HEK293 (cell line): Measurements from ENCODE around the gene PPCDC.

ENCODE experiments used
- GFI1B ChIP-seq: fragments of 450-650 bp; formaldehyde crosslinking; IDR thresholded peaks from 2 replicates; pipeline ENCODE4 v1.5.1; 2016; ENCODE audit warnings: missing biosample characterization, missing genetic modification characterization
- HOXD13 ChIP-seq: sonication (generic); formaldehyde crosslinking; IDR thresholded peaks from 2 replicates; pipeline ENCODE4 v1.8.0; 2022; ENCODE audit warnings: missing genetic modification reagents, borderline replicate concordance
- KLF7 ChIP-seq: fragments of 450-650 bp; formaldehyde crosslinking; IDR thresholded peaks from 2 replicates; pipeline ENCODE4 v1.5.1; 2016; ENCODE audit warnings: missing biosample characterization, missing genetic modification characterization, borderline replicate concordance
- SCRT1 ChIP-seq: fragments of 450-650 bp; formaldehyde crosslinking; IDR thresholded peaks from 2 replicates; pipeline ENCODE4 v1.5.1; 2016; ENCODE audit warnings: missing biosample characterization, missing genetic modification characterization, borderline replicate concordance
- ZBTB1 ChIP-seq: fragments of 450-650 bp; formaldehyde crosslinking; IDR thresholded peaks from 2 replicates; pipeline ENCODE4 v1.5.1; 2016; ENCODE audit warnings: missing biosample characterization, missing genetic modification characterization
- ZBTB8A ChIP-seq: fragments of 450-650 bp; formaldehyde crosslinking; IDR thresholded peaks from 2 replicates; pipeline ENCODE4 v1.5.1; 2016; ENCODE audit warnings: missing biosample characterization, missing genetic modification characterization
- ZNF138 ChIP-seq: fragments of 450-650 bp; formaldehyde crosslinking; IDR thresholded peaks from 2 replicates; pipeline ENCODE4 v1.5.1; 2016; ENCODE audit warnings: missing biosample characterization, missing genetic modification characterization, borderline replicate concordance
- ZNF311 ChIP-seq: fragments of 450-650 bp; formaldehyde crosslinking; IDR thresholded peaks from 2 replicates; pipeline ENCODE4 v1.5.1; 2017; ENCODE audit warnings: missing biosample characterization, missing genetic modification characterization, borderline replicate concordance
- ZNF324 ChIP-seq: fragments of 450-650 bp; formaldehyde crosslinking; IDR thresholded peaks from 2 replicates; pipeline ENCODE4 v1.5.1; 2016; ENCODE audit warnings: missing biosample characterization, missing genetic modification characterization
- ZNF37A ChIP-seq: fragments of 450-650 bp; IDR thresholded peaks from 2 replicates; pipeline ENCODE4 v1.5.1; 2018; ENCODE audit warnings: missing biosample characterization, missing genetic modification characterization
- ZNF530 ChIP-seq: fragments of 450-650 bp; formaldehyde crosslinking; IDR thresholded peaks from 2 replicates; pipeline ENCODE4 v1.5.1; 2016; ENCODE audit warnings: low read depth, missing biosample characterization, missing genetic modification characterization
- ZNF585B ChIP-seq: fragments of 450-650 bp; formaldehyde crosslinking; IDR thresholded peaks from 2 replicates; pipeline ENCODE4 v1.5.1; 2016; ENCODE audit warnings: missing biosample characterization, missing genetic modification characterization
- ZNF610 ChIP-seq: fragments of 450-650 bp; formaldehyde crosslinking; IDR thresholded peaks from 2 replicates; pipeline ENCODE4 v1.5.1; 2016; ENCODE audit warnings: missing biosample characterization, missing genetic modification characterization, borderline replicate concordance
- ZNF660 ChIP-seq: fragments of 450-650 bp; IDR thresholded peaks from 2 replicates; pipeline ENCODE4 v1.5.1; 2018; ENCODE audit warnings: missing biosample characterization, mild to moderate bottlenecking, missing genetic modification characterization
- ZNF664 ChIP-seq: fragments of 450-650 bp; formaldehyde crosslinking; IDR thresholded peaks from 2 replicates; pipeline ENCODE4 v1.5.1; 2016; ENCODE audit warnings: missing biosample characterization, missing genetic modification characterization
- ZNF707 ChIP-seq: fragments of 450-650 bp; formaldehyde crosslinking; IDR thresholded peaks from 2 replicates; pipeline ENCODE4 v1.5.1; 2016; ENCODE audit warnings: missing biosample characterization, missing genetic modification characterization
- ZNF747 ChIP-seq: fragments of 450-650 bp; formaldehyde crosslinking; IDR thresholded peaks from 2 replicates; pipeline ENCODE4 v1.5.1; 2016; ENCODE audit warnings: missing biosample characterization, missing genetic modification characterization
- ZNF76 ChIP-seq: fragments of 450-650 bp; formaldehyde crosslinking; IDR thresholded peaks from 2 replicates; pipeline ENCODE4; 2016; ENCODE audit warnings: low read depth, missing biosample characterization, missing genetic modification characterization, borderline replicate concordance
- ZNF792 ChIP-seq: fragments of 450-650 bp; formaldehyde crosslinking; IDR thresholded peaks from 2 replicates; pipeline ENCODE4 v1.5.1; 2016; ENCODE audit warnings: missing biosample characterization, missing genetic modification characterization
- ZSCAN30 ChIP-seq: fragments of 450-650 bp; IDR thresholded peaks from 2 replicates; pipeline ENCODE4 v1.5.1; 2018; ENCODE audit warnings: missing biosample characterization, mild to moderate bottlenecking, missing genetic modification characterization, moderate library complexity
- ZXDB ChIP-seq: fragments of 450-650 bp; formaldehyde crosslinking; IDR thresholded peaks from 2 replicates; pipeline ENCODE4 v1.5.1; 2016; ENCODE audit warnings: missing biosample characterization, missing genetic modification characterization
- TF ChIP-seq, protein P1 (sequence below): fragments of 450-650 bp; formaldehyde crosslinking; IDR thresholded peaks from 2 replicates; pipeline ENCODE4 v1.5.1; 2016; ENCODE audit warnings: missing biosample characterization, missing genetic modification characterization
- TF ChIP-seq, protein P2 (sequence below): fragments of 450-650 bp; formaldehyde crosslinking; IDR thresholded peaks from 2 replicates; pipeline ENCODE4 v1.5.0; 2017; ENCODE audit warnings: missing biosample characterization, missing genetic modification characterization, borderline replicate concordance
- TF ChIP-seq, protein P3 (sequence below): fragments of 450-650 bp; formaldehyde crosslinking; IDR thresholded peaks from 2 replicates; pipeline ENCODE4 v1.5.1; 2016; ENCODE audit warnings: missing biosample characterization, missing genetic modification characterization, borderline replicate concordance
- TF ChIP-seq, protein P4 (sequence below): fragments of 450-650 bp; formaldehyde crosslinking; IDR thresholded peaks from 2 replicates; pipeline ENCODE4 v1.5.1; 2016; ENCODE audit warnings: missing biosample characterization, missing genetic modification characterization
- TF ChIP-seq, protein P5 (sequence below): fragments of 450-650 bp; formaldehyde crosslinking; optimal IDR thresholded peaks from 2 replicates; pipeline ENCODE3; 2016; ENCODE audit warnings: missing biosample characterization, mild to moderate bottlenecking, missing genetic modification characterization
- TF ChIP-seq, protein P6 (sequence below): fragments of 450-650 bp; formaldehyde crosslinking; IDR thresholded peaks from 2 replicates; pipeline ENCODE4 v1.5.1; 2016; ENCODE audit warnings: missing biosample characterization, missing genetic modification characterization

PPCDC gene

DNA sequence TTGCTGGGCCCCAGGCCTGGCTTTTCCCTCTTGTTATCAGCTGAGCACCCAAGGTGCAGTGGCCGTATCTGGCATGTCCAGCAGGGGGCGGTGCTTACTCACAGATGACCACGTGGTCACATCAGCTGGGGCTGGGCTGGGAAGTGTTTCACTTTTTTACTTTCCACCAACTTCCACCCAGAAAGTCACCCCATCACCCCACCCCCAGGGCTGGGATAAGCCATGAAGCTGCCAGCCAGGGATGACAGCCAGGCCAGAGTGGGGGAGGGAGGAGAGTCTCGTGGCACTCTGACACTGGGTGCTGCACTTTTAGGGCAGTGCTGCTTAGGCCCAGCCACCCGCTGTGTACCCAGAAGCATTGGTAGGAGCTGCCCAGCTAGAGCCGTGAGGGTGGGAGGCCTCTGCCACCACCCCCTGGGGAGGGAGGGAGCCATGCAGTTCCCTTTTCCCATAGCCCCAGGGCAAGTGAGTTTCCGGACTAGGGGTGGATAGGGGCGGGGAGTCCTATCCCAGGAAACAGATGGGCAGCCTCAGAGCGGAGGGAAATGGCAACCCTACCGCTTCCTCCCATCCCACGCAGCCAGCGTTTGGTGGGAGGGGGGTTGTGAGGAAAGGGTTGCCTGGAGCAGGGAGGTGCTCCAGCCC lies 6.1 kb downstream of the PPCDC start (continued):
- TF ChIP-seq, protein P1, sequence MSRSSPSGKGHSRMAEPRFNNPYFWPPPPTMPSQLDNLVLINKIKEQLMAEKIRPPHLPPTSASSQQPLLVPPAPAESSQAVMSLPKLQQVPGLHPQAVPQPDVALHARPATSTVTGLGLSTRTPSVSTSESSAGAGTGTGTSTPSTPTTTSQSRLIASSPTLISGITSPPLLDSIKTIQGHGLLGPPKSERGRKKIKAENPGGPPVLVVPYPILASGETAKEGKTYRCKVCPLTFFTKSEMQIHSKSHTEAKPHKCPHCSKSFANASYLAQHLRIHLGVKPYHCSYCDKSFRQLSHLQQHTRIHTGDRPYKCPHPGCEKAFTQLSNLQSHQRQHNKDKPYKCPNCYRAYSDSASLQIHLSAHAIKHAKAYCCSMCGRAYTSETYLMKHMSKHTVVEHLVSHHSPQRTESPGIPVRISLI (tag by site-specific recombination) = peak; percentile 40; the same call in 1 of the 2 replicates
- peak; percentile 70; the same call in 1 of the 2 replicates for TF ChIP-seq ZNF324 (tag by site-specific recombination)
- TF ChIP-seq, protein P2, sequence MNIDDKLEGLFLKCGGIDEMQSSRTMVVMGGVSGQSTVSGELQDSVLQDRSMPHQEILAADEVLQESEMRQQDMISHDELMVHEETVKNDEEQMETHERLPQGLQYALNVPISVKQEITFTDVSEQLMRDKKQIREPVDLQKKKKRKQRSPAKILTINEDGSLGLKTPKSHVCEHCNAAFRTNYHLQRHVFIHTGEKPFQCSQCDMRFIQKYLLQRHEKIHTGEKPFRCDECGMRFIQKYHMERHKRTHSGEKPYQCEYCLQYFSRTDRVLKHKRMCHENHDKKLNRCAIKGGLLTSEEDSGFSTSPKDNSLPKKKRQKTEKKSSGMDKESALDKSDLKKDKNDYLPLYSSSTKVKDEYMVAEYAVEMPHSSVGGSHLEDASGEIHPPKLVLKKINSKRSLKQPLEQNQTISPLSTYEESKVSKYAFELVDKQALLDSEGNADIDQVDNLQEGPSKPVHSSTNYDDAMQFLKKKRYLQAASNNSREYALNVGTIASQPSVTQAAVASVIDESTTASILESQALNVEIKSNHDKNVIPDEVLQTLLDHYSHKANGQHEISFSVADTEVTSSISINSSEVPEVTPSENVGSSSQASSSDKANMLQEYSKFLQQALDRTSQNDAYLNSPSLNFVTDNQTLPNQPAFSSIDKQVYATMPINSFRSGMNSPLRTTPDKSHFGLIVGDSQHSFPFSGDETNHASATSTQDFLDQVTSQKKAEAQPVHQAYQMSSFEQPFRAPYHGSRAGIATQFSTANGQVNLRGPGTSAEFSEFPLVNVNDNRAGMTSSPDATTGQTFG = no peak
- TF ChIP-seq SCRT1 (tag by site-specific recombination) = no peak
- TF ChIP-seq ZSCAN30 (tag by site-specific recombination) = peak; percentile 79
- TF ChIP-seq, protein P3, sequence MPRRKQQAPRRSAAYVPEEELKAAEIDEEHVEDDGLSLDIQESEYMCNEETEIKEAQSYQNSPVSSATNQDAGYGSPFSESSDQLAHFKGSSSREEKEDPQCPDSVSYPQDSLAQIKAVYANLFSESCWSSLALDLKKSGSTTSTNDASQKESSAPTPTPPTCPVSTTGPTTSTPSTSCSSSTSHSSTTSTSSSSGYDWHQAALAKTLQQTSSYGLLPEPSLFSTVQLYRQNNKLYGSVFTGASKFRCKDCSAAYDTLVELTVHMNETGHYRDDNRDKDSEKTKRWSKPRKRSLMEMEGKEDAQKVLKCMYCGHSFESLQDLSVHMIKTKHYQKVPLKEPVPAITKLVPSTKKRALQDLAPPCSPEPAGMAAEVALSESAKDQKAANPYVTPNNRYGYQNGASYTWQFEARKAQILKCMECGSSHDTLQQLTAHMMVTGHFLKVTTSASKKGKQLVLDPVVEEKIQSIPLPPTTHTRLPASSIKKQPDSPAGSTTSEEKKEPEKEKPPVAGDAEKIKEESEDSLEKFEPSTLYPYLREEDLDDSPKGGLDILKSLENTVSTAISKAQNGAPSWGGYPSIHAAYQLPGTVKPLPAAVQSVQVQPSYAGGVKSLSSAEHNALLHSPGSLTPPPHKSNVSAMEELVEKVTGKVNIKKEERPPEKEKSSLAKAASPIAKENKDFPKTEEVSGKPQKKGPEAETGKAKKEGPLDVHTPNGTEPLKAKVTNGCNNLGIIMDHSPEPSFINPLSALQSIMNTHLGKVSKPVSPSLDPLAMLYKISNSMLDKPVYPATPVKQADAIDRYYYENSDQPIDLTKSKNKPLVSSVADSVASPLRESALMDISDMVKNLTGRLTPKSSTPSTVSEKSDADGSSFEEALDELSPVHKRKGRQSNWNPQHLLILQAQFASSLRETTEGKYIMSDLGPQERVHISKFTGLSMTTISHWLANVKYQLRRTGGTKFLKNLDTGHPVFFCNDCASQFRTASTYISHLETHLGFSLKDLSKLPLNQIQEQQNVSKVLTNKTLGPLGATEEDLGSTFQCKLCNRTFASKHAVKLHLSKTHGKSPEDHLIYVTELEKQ (tag by site-specific recombination) = no peak
- TF ChIP-seq, protein P4, sequence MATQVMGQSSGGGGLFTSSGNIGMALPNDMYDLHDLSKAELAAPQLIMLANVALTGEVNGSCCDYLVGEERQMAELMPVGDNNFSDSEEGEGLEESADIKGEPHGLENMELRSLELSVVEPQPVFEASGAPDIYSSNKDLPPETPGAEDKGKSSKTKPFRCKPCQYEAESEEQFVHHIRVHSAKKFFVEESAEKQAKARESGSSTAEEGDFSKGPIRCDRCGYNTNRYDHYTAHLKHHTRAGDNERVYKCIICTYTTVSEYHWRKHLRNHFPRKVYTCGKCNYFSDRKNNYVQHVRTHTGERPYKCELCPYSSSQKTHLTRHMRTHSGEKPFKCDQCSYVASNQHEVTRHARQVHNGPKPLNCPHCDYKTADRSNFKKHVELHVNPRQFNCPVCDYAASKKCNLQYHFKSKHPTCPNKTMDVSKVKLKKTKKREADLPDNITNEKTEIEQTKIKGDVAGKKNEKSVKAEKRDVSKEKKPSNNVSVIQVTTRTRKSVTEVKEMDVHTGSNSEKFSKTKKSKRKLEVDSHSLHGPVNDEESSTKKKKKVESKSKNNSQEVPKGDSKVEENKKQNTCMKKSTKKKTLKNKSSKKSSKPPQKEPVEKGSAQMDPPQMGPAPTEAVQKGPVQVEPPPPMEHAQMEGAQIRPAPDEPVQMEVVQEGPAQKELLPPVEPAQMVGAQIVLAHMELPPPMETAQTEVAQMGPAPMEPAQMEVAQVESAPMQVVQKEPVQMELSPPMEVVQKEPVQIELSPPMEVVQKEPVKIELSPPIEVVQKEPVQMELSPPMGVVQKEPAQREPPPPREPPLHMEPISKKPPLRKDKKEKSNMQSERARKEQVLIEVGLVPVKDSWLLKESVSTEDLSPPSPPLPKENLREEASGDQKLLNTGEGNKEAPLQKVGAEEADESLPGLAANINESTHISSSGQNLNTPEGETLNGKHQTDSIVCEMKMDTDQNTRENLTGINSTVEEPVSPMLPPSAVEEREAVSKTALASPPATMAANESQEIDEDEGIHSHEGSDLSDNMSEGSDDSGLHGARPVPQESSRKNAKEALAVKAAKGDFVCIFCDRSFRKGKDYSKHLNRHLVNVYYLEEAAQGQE (tag by site-specific recombination) = no peak
- no peak for TF ChIP-seq ZNF707 (tag by site-specific recombination)
- no peak for TF ChIP-seq ZNF747 (tag by site-specific recombination)
- no peak for TF ChIP-seq ZNF585B (tag by site-specific recombination)
- TF ChIP-seq ZNF76 (tag by site-specific recombination) = no peak
- TF ChIP-seq KLF7 (tag by site-specific recombination) = no peak
- TF ChIP-seq ZBTB1 (tag by site-specific recombination) = no peak
- no peak for TF ChIP-seq ZNF530 (tag by site-specific recombination)
- peak; percentile 90 for TF ChIP-seq ZNF660 (tag by site-specific recombination)
- no peak for TF ChIP-seq ZNF664 (tag by site-specific recombination)
- TF ChIP-seq ZNF792 = no peak
- TF ChIP-seq, protein P5, sequence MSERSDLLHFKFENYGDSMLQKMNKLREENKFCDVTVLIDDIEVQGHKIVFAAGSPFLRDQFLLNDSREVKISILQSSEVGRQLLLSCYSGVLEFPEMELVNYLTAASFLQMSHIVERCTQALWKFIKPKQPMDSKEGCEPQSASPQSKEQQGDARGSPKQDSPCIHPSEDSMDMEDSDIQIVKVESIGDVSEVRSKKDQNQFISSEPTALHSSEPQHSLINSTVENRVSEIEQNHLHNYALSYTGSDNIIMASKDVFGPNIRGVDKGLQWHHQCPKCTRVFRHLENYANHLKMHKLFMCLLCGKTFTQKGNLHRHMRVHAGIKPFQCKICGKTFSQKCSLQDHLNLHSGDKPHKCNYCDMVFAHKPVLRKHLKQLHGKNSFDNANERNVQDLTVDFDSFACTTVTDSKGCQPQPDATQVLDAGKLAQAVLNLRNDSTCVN (tag by site-specific recombination) = no peak
- TF ChIP-seq ZXDB = 0 out of 2 replicates have a peak, but pooled peaks have one; percentile 13
- TF ChIP-seq ZNF37A = no peak
- no peak for TF ChIP-seq ZNF138 (tag by site-specific recombination)
- no peak for TF ChIP-seq ZNF311 (tag by site-specific recombination)
- no peak for TF ChIP-seq HOXD13 (CRISPR knock-in tag)
- TF ChIP-seq, protein P6, sequence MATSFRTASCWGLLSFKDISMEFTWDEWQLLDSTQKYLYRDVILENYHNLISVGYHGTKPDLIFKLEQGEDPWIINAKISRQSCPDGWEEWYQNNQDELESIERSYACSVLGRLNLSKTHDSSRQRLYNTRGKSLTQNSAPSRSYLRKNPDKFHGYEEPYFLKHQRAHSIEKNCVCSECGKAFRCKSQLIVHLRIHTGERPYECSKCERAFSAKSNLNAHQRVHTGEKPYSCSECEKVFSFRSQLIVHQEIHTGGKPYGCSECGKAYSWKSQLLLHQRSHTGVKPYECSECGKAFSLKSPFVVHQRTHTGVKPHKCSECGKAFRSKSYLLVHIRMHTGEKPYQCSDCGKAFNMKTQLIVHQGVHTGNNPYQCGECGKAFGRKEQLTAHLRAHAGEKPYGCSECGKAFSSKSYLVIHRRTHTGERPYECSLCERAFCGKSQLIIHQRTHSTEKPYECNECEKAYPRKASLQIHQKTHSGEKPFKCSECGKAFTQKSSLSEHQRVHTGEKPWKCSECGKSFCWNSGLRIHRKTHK (tag by site-specific recombination) = no peak
- TF ChIP-seq ZBTB8A (tag by site-specific recombination) = no peak
- no peak for TF ChIP-seq ZNF610 (tag by site-specific recombination)
- no peak for TF ChIP-seq GFI1B (tag by site-specific recombination)
